ENCODE data around the gene ESPL1.

ESPL1 gene

DNA sequence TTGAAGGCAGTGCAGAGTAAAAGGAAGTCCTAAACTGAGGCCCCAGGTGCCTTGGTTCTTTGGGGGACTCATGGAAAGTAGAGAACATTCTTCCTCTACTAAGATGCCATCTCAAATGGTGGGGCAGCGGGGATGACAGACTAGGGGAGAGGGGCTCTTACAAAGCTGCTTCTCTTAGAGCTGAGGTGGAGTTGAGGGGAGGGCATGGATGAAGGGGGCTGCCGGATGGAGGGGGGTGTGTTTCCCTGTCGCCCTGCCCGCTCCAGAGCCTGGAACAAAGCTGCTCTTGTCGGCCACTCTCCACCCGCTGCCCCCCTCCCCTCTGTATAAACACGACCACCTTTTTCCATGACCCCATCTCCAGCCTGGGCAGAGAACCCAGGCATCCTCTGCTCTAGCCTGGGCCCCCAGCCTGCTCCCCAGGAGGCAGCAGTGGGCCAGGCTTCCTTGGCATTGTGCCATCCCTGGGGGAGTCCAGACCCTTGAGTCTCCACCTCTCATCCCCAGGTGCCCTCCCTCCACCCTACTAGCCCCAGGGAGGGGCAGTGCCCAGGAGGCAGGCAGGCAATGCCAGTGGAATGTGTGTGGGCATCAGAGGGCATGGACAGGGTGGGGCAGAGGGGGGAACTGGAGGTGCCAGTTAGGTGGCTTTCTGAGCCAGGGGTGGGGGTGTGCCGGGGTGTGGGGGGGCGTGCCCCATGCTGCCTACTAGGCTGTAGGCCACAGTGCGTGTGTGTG lies 37.8 kb upstream of the ESPL1 start:
- TF ChIP-seq, protein P1, sequence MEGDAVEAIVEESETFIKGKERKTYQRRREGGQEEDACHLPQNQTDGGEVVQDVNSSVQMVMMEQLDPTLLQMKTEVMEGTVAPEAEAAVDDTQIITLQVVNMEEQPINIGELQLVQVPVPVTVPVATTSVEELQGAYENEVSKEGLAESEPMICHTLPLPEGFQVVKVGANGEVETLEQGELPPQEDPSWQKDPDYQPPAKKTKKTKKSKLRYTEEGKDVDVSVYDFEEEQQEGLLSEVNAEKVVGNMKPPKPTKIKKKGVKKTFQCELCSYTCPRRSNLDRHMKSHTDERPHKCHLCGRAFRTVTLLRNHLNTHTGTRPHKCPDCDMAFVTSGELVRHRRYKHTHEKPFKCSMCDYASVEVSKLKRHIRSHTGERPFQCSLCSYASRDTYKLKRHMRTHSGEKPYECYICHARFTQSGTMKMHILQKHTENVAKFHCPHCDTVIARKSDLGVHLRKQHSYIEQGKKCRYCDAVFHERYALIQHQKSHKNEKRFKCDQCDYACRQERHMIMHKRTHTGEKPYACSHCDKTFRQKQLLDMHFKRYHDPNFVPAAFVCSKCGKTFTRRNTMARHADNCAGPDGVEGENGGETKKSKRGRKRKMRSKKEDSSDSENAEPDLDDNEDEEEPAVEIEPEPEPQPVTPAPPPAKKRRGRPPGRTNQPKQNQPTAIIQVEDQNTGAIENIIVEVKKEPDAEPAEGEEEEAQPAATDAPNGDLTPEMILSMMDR (IDR thresholded peaks at IDR 0.05; ENCODE audit: control insufficient read depth, extremely low read depth, insufficient read depth): no peak
- H3K4me3 ChIP-seq (ENCODE audit: low read depth, low read length): no peak overlapping the region
- no peak for DNase-seq (ENCODE audit: low read depth)

DNA sequence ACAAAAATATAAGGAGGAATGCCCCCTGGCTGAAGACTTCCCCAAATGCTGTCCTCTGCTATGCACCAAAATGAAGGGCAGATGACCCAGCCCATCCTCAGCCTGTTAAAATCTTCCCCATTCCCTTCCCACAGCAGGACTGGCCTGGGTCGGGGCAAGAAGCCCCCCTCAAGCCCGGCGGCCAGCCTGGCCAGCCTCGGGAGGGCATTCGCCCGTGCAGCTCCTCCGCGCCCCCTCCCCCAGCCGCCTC lies 36.5 kb upstream of the ESPL1 start:
- DNase-seq (ENCODE audit: low read depth): no peak
- H3K4me3 ChIP-seq (ENCODE audit: low read depth, low read length): peak overlapping the region; percentile 58
- TF ChIP-seq, protein P1 (IDR thresholded peaks at IDR 0.05; ENCODE audit: control insufficient read depth, extremely low read depth, insufficient read depth): no peak

DNA sequence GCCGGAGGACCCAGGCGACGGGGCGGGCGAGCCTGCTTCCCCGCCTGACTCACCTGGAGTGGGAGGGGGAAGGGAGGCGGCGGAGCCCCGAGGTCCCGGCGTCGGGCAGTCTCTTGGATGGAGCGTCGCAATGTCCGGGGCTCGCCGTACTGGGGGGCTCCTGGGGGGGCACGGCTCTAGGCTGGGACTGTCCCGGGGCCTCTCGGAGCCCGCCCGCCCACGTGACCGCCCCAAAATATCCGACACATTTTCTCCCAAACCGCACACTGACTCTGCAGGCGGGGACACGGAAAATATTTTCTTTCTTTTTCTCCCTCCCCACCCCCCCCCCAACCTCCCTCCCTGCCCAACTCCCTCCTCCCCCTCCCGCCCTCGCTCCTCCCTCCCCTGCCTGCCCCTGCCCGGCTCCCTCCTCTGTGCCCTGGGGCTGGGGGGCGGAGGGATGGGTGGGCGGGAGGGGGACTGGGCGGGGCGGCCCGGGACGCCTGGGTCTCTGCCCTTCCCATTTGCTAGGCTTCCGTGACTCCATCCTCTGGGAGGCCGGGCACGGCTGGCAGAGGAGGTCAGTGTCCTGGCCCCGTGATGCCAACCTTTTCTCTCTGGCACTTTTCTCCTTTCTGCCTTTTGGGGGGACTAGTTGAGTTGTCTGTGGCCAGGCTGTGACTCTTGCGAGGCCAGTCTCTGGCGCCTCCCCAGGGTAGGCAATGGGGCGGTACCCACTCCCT lies 36.0 kb upstream of the ESPL1 start, which contains the start of gene RARG:
Gene RARG (minus strand): TSS at position 289 of the 725 bp plus-strand sequence. CDS start 4,664 bp downstream, outside the sequence.
- TF ChIP-seq, protein P1 (IDR thresholded peaks at IDR 0.05; ENCODE audit: control insufficient read depth, extremely low read depth, insufficient read depth): no peak
- DNase-seq (ENCODE audit: low read depth): no peak
- peak within 1 kb of the TSS; percentile 58 for H3K4me3 ChIP-seq (ENCODE audit: low read depth, low read length)

DNA sequence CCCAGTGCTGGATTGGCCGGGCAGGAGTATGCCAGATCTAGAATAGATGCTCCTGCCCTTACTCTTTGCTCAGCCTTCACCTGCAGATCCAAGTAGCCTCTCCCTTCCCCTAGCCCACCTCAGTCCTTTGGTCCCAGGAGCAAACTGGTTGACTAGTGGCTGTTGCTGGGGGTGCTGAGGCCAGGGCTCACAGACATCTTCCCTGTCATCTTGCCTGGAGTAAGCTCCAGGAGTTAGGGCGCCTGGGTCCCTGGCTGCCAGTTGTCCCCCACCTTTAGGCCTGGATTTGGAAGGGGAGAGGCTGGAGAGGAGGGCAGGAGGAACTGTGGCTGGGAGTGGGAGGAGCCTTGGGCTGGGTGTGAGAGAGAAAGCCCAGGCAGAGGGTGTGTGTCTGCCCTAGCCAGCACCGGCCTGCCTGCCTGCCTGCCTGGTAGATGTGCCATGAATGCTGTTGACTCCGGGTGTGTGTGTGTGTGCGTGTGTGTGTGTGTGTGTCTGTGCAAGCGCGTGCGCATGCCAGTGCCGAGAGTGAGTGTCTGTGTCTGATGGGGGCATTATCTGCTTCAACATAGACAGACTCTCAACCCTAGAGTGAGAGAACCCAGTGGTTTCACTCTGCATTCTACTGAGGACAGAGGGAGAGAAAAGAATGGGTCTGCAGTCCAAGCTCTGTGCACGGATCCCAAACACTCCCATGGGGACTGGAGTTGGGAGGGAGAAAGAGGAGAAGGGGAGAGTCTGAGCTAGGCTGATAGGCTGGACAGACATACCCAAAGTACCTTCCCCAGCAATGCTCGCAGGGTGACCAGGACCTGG lies 35.2 kb upstream of the ESPL1 start:
- H3K4me3 ChIP-seq (ENCODE audit: low read depth, low read length): peak overlapping the region; percentile 40
- DNase-seq (ENCODE audit: low read depth): no peak
- TF ChIP-seq, protein P1 (IDR thresholded peaks at IDR 0.05; ENCODE audit: control insufficient read depth, extremely low read depth, insufficient read depth): no peak

DNA sequence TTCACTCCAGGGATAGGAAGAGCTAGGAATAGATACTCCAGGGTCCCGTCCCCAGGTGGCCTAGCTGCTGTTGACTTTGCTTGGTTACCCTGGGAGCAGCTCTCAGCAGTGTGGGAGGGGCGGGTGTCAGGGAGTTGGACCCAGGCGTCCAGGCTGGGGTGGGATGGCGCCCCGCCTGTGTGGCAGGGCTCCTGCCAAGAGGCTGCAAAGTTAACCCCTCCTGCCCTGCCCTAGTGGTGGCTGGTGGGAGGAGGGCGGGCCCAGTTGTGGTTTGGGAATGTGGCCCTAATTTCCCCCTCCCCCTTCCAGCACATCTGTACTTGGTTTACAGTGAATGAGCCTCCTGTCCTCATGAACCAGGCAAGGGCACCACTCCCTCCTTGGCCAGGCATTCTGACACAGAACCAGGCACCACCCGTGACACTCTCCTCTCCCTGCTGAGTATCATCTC lies 34.4 kb upstream of the ESPL1 start:
- H3K4me3 ChIP-seq (ENCODE audit: low read depth, low read length): no peak overlapping the region
- no peak for DNase-seq (ENCODE audit: low read depth)
- TF ChIP-seq, protein P1 (IDR thresholded peaks at IDR 0.05; ENCODE audit: control insufficient read depth, extremely low read depth, insufficient read depth): no peak

DNA sequence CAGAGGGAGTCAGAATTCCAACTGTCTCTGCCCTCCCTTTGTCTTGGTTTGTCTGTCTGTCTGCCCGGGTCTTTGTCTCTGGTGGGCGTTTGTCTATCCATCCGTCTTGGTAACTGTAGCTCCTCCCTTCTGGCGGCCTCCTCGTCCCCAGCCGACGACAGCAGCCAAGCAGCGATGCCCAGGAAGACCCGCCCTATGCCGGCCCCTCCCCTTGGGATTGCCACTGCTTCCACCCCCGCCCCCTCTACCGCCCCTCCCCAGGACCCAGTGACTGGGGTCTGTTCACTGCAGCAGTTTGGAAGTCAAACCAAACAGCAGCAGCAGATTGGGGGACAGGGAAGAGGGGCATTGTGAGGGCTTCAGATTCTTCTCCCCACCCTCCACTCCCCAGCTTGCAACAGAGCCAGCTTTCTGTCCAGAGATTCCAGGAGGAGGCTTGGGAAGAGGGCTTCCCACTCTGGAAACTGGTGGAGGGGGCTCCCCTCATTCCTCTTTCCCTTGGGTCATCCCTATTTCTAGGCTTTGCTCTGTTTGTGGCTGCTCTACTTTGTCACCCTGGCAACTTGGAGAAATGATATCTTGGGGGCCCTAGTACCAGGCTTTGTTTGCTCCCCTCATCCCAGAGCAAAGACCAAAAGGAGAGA lies 33.7 kb upstream of the ESPL1 start:
- no peak overlapping the region for H3K4me3 ChIP-seq (ENCODE audit: low read depth, low read length)
- no peak for DNase-seq (ENCODE audit: low read depth)
- TF ChIP-seq, protein P1 (IDR thresholded peaks at IDR 0.05; ENCODE audit: control insufficient read depth, extremely low read depth, insufficient read depth): no peak
